HFF-Myc (cell line): ENCODE measurements around the gene PRIM2.
"Not testable (repeated sequence)": the region's sequence is repeated elsewhere in the genome, so short reads cannot be mapped to it uniquely, and the experiment has no call there.

Experiments used
- DNase-seq: peaks from one replicate; pipeline ENCODE4 v3.0.0-alpha.2; 2011; ENCODE audit warnings: low read depth; ENCODE audit errors: extremely low read depth
- H3K4me3 ChIP-seq: replicated peaks from 2 replicates; pipeline ENCODE4 v1.5.1; 2011; ENCODE audit warnings: low read depth, mild to moderate bottlenecking, control low read depth, low read length
- CTCF ChIP-seq: IDR thresholded peaks from 2 replicates; pipeline ENCODE4 v1.5.1; 2012; ENCODE audit warnings: mild to moderate bottlenecking, low read depth, low read length, control low read depth; ENCODE audit errors: missing control alignments

The PRIM2 gene

GRCh38 chr6:57283106-57283505 is 34.3 kb upstream of the PRIM2 start:
- DNase-seq = no peak
- no peak overlapping the region for H3K4me3 ChIP-seq
- no peak for TF ChIP-seq CTCF

- no peak overlapping the region for H3K4me3 ChIP-seq
- DNase-seq = no peak
- no peak for TF ChIP-seq CTCF
These were observed 33.4 kb upstream of the PRIM2 start for GRCh38 chr6:57283911-57284455.

- not testable (repeated sequence) for H3K4me3 ChIP-seq, DNase-seq
These were observed 29.3 kb upstream of the PRIM2 start for GRCh38 chr6:57288136-57288535.

GRCh38 chr6:57293472-57293871 is 24.0 kb upstream of the PRIM2 start:
- not testable (repeated sequence) for H3K4me3 ChIP-seq, DNase-seq

GRCh38 chr6:57294862-57295445 is 22.5 kb upstream of the PRIM2 start:
- no peak for DNase-seq
- TF ChIP-seq CTCF = no peak
- no peak overlapping the region for H3K4me3 ChIP-seq

GRCh38 chr6:57297505-57297904 is 19.9 kb upstream of the PRIM2 start:
- no peak overlapping the region for H3K4me3 ChIP-seq
- DNase-seq = no peak
- no peak for TF ChIP-seq CTCF

- DNase-seq = no peak
- no peak overlapping the region for H3K4me3 ChIP-seq
- TF ChIP-seq CTCF = no peak
These were observed 18.7 kb upstream of the PRIM2 start for GRCh38 chr6:57298741-57299140.

GRCh38 chr6:57301757-57302156 is 15.7 kb upstream of the PRIM2 start:
- TF ChIP-seq CTCF = no peak
- H3K4me3 ChIP-seq = no peak overlapping the region
- DNase-seq = no peak
